Breast epithelium (tissue), 4 donors: ENCODE data around the gene NEU3. TPM values are rescaled to one million over a fixed set of nuclear protein-coding genes. Genes with fewer than 3 reads are reported as not detected.

ENCODE experiments used
- DNase-seq, 2 donors: peaks; one replicate each; pipeline ENCODE4 v3.0.0-alpha.2; 2019; ENCODE audit warnings: low spot score in 2 of 2
- H3K27ac ChIP-seq, 2 donors: fragments of 200-600 bp; sonication (generic) in 1 of 2; one replicate each; pipeline ENCODE4 v1.5.1; 2016 to 2019; ENCODE audit warnings: mild to moderate bottlenecking in 1 of 2
- H3K27me3 ChIP-seq, 2 donors: fragments of 200-600 bp; sonication (generic) in 1 of 2; one replicate each; pipeline versions ENCODE4 v1.5.1 to v1.6.0; 2017 to 2019; ENCODE audit warnings: control low read depth in 1 of 2, mild to moderate bottlenecking in 1 of 2
- H3K36me3 ChIP-seq: fragments of 200-600 bp; one replicate; pipeline ENCODE4 v1.5.1; 2019
- H3K4me1 ChIP-seq, 2 donors: fragments of 200-600 bp; sonication (generic); one replicate each; pipeline ENCODE4 v1.5.1; 2016 to 2019; ENCODE audit warnings: control low read depth in 1 of 2
- H3K4me3 ChIP-seq, 3 donors: fragments of 200-600 bp; sonication (generic); 1 replicate in 2 of 3; 2 replicates in 1 of 3; pipeline ENCODE4 v1.5.1; 2016 to 2019; ENCODE audit warnings: mild to moderate bottlenecking in 3 of 3, moderate library complexity in 2 of 3
- H3K9me3 ChIP-seq, 2 donors: fragments of 200-600 bp; sonication (generic) in 1 of 2; one replicate each; pipeline ENCODE4 v1.5.1; 2016 to 2019; ENCODE audit warnings: control low read depth in 1 of 2
- POLR2A ChIP-seq: fragments of 450-650 bp; IDR thresholded peaks from one replicate; pipeline ENCODE4 v1.6.1; 2016; ENCODE audit warnings: antibody characterized with exemption, mild to moderate bottlenecking, moderate library complexity
- POLR2AphosphoS5 ChIP-seq, 3 donors: sonication (generic); formaldehyde crosslinking; IDR thresholded peaks; one replicate each; pipeline ENCODE4 v1.6.1; 2017; ENCODE audit warnings: antibody characterized with exemption in 3 of 3
- intact Hi-C: fragments of 100-400 bp; cut with DNase I; formaldehyde crosslinking; loops from one replicate; pipeline ENCODE4 v1.15.1; 2023; ENCODE audit warnings: low total_unique reads
- total RNA-seq, 3 donors: library from RNA; depleted of rRNA; stranded (reverse); fragments of >200 nt; gene quantifications; one replicate each; pipeline ENCODE4 v1.1.0, GENCODE V29; 2016
- TF ChIP-seq, protein P1 (sequence below), 3 donors: fragments of 450-650 bp; IDR thresholded peaks; one replicate each; pipeline ENCODE4 v1.5.1; 2016 to 2017; ENCODE audit warnings: antibody characterized with exemption in 3 of 3, mild to moderate bottlenecking in 3 of 3, moderate library complexity in 3 of 3

Gene NEU3
- total RNA-seq, 3 donors from 2014 or later = 11.8 to 12.8 (median 12.4) TPM

DNA sequence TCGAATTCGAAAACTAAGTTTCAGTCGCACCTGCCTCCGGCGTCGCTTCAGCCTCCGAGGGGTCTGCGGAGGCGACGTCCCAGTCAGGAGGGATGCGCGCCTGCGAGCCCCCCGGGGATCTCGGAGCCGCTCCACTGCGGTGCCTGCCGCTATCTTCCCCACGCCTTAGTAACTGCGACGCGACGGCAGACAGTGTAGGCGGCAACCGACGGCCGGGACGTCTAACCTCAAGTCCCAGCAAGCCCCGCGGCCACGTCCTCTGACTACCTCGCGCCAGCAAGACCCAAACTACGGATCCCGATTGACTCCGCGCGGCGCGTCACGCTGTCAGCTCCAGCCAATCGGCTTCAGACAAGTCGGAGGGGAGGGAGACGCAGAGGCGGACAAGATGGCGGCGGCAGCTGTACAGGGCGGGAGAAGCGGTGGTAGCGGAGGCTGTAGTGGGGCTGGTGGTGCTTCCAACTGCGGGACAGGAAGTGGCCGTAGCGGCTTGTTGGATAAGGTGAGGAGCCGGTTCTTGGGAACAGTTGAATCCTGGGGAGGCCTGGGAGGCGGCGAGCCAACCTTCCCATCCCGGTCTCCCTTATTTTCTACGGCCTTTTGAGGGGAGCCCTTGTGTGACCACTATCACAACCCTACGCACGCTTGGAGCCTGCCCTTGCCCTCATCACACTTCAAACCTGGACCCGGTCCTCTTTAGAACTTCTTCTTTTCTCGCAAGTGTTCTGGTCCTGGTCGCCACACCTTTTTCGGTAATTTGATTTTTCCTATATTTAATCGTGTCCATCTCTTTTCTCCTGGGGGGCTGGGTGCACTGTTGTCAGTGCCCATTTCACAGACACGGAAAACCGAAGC is 39.6 kb upstream of the NEU3 start, which contains the start of the genes SPCS2 and XRRA1:
SPCS2 (plus strand) TSS at position 369 of the 855 bp plus-strand sequence; CDS start at position 389, 20 bp downstream.
XRRA1 (minus strand) TSS at position 194 of the 855 bp plus-strand sequence. CDS start 8,213 bp downstream, outside the sequence.
- intact Hi-C loops = no loop called here
- peak within 1 kb of the TSS; percentile 82 to 90 for H3K27ac ChIP-seq
- peak; percentile 98 to 99 for DNase-seq
- TF ChIP-seq POLR2A (peak; percentile 70), POLR2AphosphoS5 (IDR thresholded peaks at IDR 0.05) (peak; percentile 88 to 94 (median 92))
- TF ChIP-seq, protein P1, sequence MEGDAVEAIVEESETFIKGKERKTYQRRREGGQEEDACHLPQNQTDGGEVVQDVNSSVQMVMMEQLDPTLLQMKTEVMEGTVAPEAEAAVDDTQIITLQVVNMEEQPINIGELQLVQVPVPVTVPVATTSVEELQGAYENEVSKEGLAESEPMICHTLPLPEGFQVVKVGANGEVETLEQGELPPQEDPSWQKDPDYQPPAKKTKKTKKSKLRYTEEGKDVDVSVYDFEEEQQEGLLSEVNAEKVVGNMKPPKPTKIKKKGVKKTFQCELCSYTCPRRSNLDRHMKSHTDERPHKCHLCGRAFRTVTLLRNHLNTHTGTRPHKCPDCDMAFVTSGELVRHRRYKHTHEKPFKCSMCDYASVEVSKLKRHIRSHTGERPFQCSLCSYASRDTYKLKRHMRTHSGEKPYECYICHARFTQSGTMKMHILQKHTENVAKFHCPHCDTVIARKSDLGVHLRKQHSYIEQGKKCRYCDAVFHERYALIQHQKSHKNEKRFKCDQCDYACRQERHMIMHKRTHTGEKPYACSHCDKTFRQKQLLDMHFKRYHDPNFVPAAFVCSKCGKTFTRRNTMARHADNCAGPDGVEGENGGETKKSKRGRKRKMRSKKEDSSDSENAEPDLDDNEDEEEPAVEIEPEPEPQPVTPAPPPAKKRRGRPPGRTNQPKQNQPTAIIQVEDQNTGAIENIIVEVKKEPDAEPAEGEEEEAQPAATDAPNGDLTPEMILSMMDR (IDR thresholded peaks at IDR 0.05) = no peak
- no peaks in the 10 kb centered on the region for H3K27me3 ChIP-seq
- H3K4me3 ChIP-seq = peak within 1 kb of the TSS; percentile 74 to 93 (median 91)
- H3K9me3 ChIP-seq = no peaks in the 10 kb centered on the region
- no peaks in the 10 kb centered on the region for H3K36me3 ChIP-seq
- H3K4me1 ChIP-seq = peaks cover 0 to 9% of the 10 kb centered on the region in 2 donors

DNA sequence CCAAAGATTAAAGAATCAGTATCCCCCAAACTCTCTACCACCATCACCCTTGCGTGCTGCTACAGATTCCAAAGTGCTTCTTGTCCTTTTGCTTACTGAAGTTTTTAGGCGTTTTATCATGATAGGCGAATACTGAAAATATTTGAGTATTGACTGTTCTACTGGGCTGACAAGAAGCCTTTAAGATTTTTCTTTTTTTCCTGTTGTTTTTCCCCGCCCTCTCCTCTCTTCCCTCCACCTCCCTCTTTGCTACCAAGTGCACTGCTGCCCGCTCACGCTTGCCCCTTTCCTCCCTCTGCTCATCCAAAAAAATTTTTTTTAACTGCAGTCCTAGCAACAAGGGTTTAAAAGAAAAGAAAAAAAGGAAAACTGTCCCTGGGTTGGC is 39.0 kb upstream of the NEU3 start:
- TF ChIP-seq, protein P1 (IDR thresholded peaks at IDR 0.05) = no peak
- TF ChIP-seq POLR2AphosphoS5 (IDR thresholded peaks at IDR 0.05) = no peak
- no peak for TF ChIP-seq POLR2A
- H3K4me1 ChIP-seq = peaks cover 0 to 9% of the 10 kb centered on the region in 2 donors
- intact Hi-C loops = no loop called here

DNA sequence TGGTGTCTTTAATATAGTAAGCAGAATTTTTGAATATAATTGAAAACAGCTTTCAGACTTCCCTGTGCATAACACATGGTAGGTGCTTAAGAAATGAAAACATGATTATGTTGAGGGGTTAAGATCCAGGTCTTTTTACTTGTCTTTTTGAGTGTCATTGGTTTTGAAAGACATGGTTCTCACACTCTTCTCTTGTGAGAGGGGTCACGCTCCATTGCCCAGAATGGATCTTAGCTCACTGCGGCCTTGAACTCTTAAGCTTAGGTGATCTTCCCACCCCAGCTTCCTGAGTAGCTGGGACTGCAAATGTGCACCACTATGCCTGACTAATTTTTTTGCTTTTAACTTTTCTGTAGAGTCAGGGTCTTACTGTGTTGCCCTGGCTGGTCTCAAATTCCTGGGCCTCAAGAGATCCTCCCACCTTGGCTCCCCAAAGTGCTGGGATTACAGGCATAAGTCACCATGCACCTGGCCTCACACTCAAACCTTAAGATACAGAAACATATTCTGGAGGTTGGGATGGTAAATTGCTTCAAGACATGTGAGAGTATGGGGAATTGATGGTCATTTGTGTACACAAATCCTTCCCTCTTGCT is 38.3 kb upstream of the NEU3 start:
- no peak for DNase-seq
- TF ChIP-seq POLR2A = no peak
- no peak for TF ChIP-seq POLR2AphosphoS5 (IDR thresholded peaks at IDR 0.05)
- TF ChIP-seq, protein P1 (IDR thresholded peaks at IDR 0.05) = no peak
- no peaks in the 10 kb centered on the region for H3K27me3 ChIP-seq
- H3K9me3 ChIP-seq = no peaks in the 10 kb centered on the region
- peaks cover 0 to 9% of the 10 kb centered on the region in 2 donors for H3K4me1 ChIP-seq
- peak overlapping the region; percentile 74 to 93 (median 91) for H3K4me3 ChIP-seq
- H3K36me3 ChIP-seq = no peaks in the 10 kb centered on the region
- intact Hi-C loops = no loop called here
- H3K27ac ChIP-seq = no peak overlapping the region

More for the DNA sequence above, 39.0 kb upstream of the NEU3 start:
- Histone ChIP-seq H3K4me3 (peak overlapping the region; percentile 74 to 93 (median 91)), H3K9me3 (no peaks in the 10 kb centered on the region), H3K27ac (peak overlapping the region in 1 of 2 donors; percentile 90), H3K27me3 (no peaks in the 10 kb centered on the region), H3K36me3 (no peaks in the 10 kb centered on the region)
- DNase-seq = no peak

DNA sequence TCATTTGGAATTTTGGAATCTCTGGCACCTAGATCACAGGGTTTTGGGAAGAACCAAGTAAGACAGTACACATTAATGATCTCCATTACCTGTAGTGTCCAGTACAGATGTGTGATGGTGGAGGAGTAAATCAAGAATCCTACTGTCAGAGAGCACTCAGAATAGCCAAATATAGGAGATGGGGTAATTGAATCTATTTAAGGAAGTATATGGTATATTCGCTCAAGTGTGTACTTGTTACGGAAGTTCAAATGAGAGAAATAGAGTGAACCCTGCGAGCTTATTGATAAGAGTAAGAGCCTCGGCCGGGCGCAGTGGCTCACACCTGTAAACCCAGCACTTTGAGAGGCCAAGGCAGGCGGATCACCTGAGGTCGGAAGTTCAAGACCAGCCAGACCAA is 37.5 kb upstream of the NEU3 start:
- peak overlapping the region in 1 of 3 donors; percentile 74 for H3K4me3 ChIP-seq
- no peaks in the 10 kb centered on the region for H3K27me3 ChIP-seq
- H3K9me3 ChIP-seq = no peaks in the 10 kb centered on the region
- no peaks in the 10 kb centered on the region for H3K36me3 ChIP-seq
- no peak for DNase-seq
- H3K4me1 ChIP-seq = peaks cover 0 to 9% of the 10 kb centered on the region in 2 donors
- intact Hi-C loops = no loop called here
- TF ChIP-seq, protein P1 (IDR thresholded peaks at IDR 0.05) = no peak
- TF ChIP-seq POLR2A (no peak), POLR2AphosphoS5 (IDR thresholded peaks at IDR 0.05) (no peak)
- H3K27ac ChIP-seq = no peak overlapping the region
